Right lobe of liver (tissue), 6 donors: Measurements from ENCODE around the gene SAP30BP. TPM values are rescaled to one million over a fixed set of nuclear protein-coding genes. Genes with fewer than 3 reads are reported as not detected.

ENCODE experiments used
- ATAC-seq, 4 donors: fragments of 200-7000 bp; cut with Tn5 transposase; one replicate each; pipeline ENCODE4 v1.9.1; 2020; ENCODE audit warnings: mild to moderate bottlenecking in 4 of 4, moderate library complexity in 4 of 4
- DNase-seq, 3 donors: peaks; one replicate each; pipeline ENCODE4 v3.0.0-alpha.2; 2020
- H3K27ac ChIP-seq, 3 donors: fragments of 200-600 bp; one replicate each; pipeline ENCODE4 v1.8.0; 2022
- H3K27me3 ChIP-seq, 2 donors: fragments of 200-600 bp; one replicate each; pipeline ENCODE4 v1.8.0; 2022
- H3K36me3 ChIP-seq, 4 donors: fragments of 200-600 bp; sonication (generic) in 1 of 4; one replicate each; pipeline versions ENCODE4 v1.5.1 to v1.8.0; 2017 to 2022; ENCODE audit warnings: control low read depth in 1 of 4
- H3K4me1 ChIP-seq, 4 donors: fragments of 200-600 bp; sonication (generic) in 1 of 4; one replicate each; pipeline versions ENCODE4 v1.5.1 to v1.8.0; 2017 to 2022; ENCODE audit warnings: control low read depth in 1 of 4
- H3K4me3 ChIP-seq, 3 donors: fragments of 200-600 bp; one replicate each; pipeline ENCODE4 v1.8.0; 2022
- H3K9me3 ChIP-seq, 4 donors: fragments of 200-600 bp; sonication (generic) in 1 of 4; one replicate each; pipeline versions ENCODE4 v1.5.1 to v1.8.0; 2017 to 2022; ENCODE audit warnings: control low read depth in 1 of 4
- CTCF ChIP-seq, 4 donors: fragments of 200-600 bp in 3 of 4; fragments of 450-650 bp in 1 of 4; IDR thresholded peaks; one replicate each; pipeline versions ENCODE4 v1.5.1 to v1.8.0; 2016 to 2022; ENCODE audit warnings: antibody characterized with exemption in 4 of 4, mild to moderate bottlenecking in 2 of 4
- POLR2A ChIP-seq: fragments of 450-650 bp; IDR thresholded peaks from one replicate; pipeline ENCODE4 v1.6.1; 2017; ENCODE audit warnings: antibody characterized with exemption, mild to moderate bottlenecking
- WGBS: methylation state at CpG from one replicate; pipeline ENCODE4 v1.1.6; 2018; ENCODE audit warnings: low coverage, low lambda C conversion rate; ENCODE audit not compliant: insufficient coverage; ENCODE audit errors: missing lambda C conversion rate; 5-methylcytosine and 5-hydroxymethylcytosine counted together
- intact Hi-C, 2 donors: fragments of 100-400 bp; cut with DNase I; formaldehyde crosslinking; loops; one replicate each; pipeline versions ENCODE4 v1.11.2 to v1.14.1; 2022
- total RNA-seq, 6 experiments: library from RNA; depleted of rRNA in 2 of 6; stranded (reverse); fragments of >200 nt in 2 of 6; fragmentation: NEBNext Ultra II Directional in 3 of 6; extraction: Animal tissue kit (Norgen Biotek cat#: 25700) in 3 of 6; gene quantifications; one replicate each; pipeline versions ENCODE4 v1.1.0 to v1.2.4, GENCODE V29; 2016 to 2023
- donor health status: DM: no; HTN: yes; CAD: no.
- donor health status: DM: no; HTN: no; CAD: no.
- donor health status: DM: no; HTN: no; CAD: no.
- donor health status: DM: no; HTN: yes; CAD: no.
- donor health status: DM: no; HTN: yes; CAD: no.

SAP30BP gene
- total RNA-seq, 6 experiments from 2014 or later = 24.0 to 36.0 (median 27.0) TPM

GRCh38 chr17:75639771-75640555 is 27.2 kb upstream of the SAP30BP start:
- ATAC-seq (peak in 1 of 4 donors; percentile 13), DNase-seq (peak in 1 of 3 donors; percentile 19)
- Histone ChIP-seq H3K36me3 (no peaks in the 10 kb centered on the region), H3K4me3 (no peak overlapping the region), H3K9me3 (no peaks in the 10 kb centered on the region), H3K27ac (no peak overlapping the region), H3K27me3 (no peaks in the 10 kb centered on the region), H3K4me1 (no peaks in the 10 kb centered on the region)
- TF ChIP-seq CTCF (IDR thresholded peaks at IDR 0.05) = no peak
- WGBS = 85% methylated on average over 4 of the region's 30 CpGs
- intact Hi-C loops = no loop called here

- H3K27ac ChIP-seq = no peak overlapping the region
- H3K4me1 ChIP-seq = peaks cover 0 to 4% (median 2%) of the 10 kb centered on the region in 4 donors
- intact Hi-C loops = no loop called here
- ATAC-seq (no peak), DNase-seq (no peak)
- no peaks in the 10 kb centered on the region for H3K27me3 ChIP-seq
- 86% methylated on average over 5 of the region's 13 CpGs for WGBS
- TF ChIP-seq CTCF (IDR thresholded peaks at IDR 0.05) (no peak), POLR2A (no peak)
- no peak overlapping the region for H3K4me3 ChIP-seq
- no peaks in the 10 kb centered on the region for H3K9me3 ChIP-seq
- no peaks in the 10 kb centered on the region for H3K36me3 ChIP-seq
Observed at GRCh38 chr17:75640556-75641119, 26.5 kb upstream of the SAP30BP start.

GRCh38 chr17:75641343-75641742 is 25.8 kb upstream of the SAP30BP start:
- H3K4me1 ChIP-seq = peaks cover 0 to 8% (median 4%) of the 10 kb centered on the region in 4 donors
- no peaks in the 10 kb centered on the region for H3K27me3 ChIP-seq
- TF ChIP-seq CTCF (IDR thresholded peaks at IDR 0.05) (no peak), POLR2A (no peak)
- no peaks in the 10 kb centered on the region for H3K36me3 ChIP-seq
- no peak overlapping the region for H3K27ac ChIP-seq
- intact Hi-C loops = no loop called here
- DNase-seq (no peak), ATAC-seq (no peak)
- no peak overlapping the region for H3K4me3 ChIP-seq
- 92% methylated on average over 4 of the region's 9 CpGs for WGBS
- no peaks in the 10 kb centered on the region for H3K9me3 ChIP-seq

GRCh38 chr17:75642182-75642783 is 24.9 kb upstream of the SAP30BP start:
- ATAC-seq = no peak
- no peaks in the 10 kb centered on the region for H3K27me3 ChIP-seq
- intact Hi-C loops = no loop called here
- H3K4me3 ChIP-seq = no peak overlapping the region
- peaks cover 0 to 15% (median 6%) of the 10 kb centered on the region in 4 donors for H3K4me1 ChIP-seq
- H3K36me3 ChIP-seq = no peaks in the 10 kb centered on the region
- 85% methylated on average over 7 of the region's 7 CpGs for WGBS
- no peak for DNase-seq
- TF ChIP-seq CTCF (IDR thresholded peaks at IDR 0.05) = no peak
- TF ChIP-seq POLR2A = no peak
- no peaks in the 10 kb centered on the region for H3K9me3 ChIP-seq
- no peak overlapping the region for H3K27ac ChIP-seq
